Hematopoietic multipotent progenitor cell treated with erythropoietin and hydrocortisone succinate and interleukin-3 and kit ligand, for 4 days (in vitro differentiated cells): ENCODE data around the gene KPNA3.
"Not testable (repeated sequence)": the region's sequence is repeated elsewhere in the genome, so short reads cannot be mapped to it uniquely, and the experiment has no call there.

Source experiments
- DNase-seq: peaks from one replicate; pipeline ENCODE4 v3.0.0-alpha.2; 2015

The KPNA3 gene, protein sequence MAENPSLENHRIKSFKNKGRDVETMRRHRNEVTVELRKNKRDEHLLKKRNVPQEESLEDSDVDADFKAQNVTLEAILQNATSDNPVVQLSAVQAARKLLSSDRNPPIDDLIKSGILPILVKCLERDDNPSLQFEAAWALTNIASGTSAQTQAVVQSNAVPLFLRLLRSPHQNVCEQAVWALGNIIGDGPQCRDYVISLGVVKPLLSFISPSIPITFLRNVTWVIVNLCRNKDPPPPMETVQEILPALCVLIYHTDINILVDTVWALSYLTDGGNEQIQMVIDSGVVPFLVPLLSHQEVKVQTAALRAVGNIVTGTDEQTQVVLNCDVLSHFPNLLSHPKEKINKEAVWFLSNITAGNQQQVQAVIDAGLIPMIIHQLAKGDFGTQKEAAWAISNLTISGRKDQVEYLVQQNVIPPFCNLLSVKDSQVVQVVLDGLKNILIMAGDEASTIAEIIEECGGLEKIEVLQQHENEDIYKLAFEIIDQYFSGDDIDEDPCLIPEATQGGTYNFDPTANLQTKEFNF

DNA sequence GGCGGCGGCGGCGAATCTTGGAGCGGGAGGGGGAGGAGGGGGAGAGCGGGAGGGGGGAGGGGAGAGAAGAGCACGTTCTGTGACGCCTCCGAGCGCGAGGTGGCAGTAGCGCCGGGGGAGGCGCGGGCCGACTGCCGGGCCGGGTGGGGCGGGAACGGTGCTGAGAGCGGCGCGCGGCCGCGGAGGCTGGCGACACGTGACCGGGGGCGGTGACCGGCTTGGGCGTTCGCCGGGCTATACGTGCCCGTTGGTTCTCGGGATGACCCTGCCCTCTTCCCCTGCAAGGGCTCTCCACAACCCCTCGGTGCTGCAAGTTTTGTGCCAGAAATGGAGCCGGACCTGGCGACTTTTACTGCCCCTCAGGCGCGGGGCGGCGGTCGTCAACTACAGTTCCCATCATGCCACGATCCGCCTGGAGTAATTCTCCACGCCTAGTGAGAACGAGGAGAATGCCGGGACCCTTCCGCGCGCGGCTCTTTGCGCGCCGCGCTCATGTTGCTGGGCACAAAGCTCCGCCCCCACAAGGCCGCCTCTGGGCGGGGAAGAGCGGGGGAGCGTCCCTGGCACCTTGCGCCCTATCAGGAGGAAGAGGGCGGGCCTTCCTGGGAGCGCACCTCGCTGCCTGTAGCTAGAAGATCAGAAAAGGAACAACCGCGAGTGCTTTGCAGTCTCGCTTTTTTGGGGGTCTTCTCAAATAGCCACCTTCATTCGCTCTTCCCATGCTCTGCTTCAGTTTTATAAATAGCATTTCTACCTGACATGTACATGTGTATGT lies at the start of gene KPNA3:
KPNA3 (minus strand) TSS at position 133 of the 775 bp plus-strand sequence. CDS start 176 bp downstream, outside the sequence.
- DNase-seq: peak; percentile 99

GRCh38 chr13:49841964-49842363 lies 49.5 kb upstream of the KPNA3 start:
- DNase-seq: no peak

GRCh38 chr13:49840675-49841074 lies 48.2 kb upstream of the KPNA3 start:
- DNase-seq: no peak

DNA sequence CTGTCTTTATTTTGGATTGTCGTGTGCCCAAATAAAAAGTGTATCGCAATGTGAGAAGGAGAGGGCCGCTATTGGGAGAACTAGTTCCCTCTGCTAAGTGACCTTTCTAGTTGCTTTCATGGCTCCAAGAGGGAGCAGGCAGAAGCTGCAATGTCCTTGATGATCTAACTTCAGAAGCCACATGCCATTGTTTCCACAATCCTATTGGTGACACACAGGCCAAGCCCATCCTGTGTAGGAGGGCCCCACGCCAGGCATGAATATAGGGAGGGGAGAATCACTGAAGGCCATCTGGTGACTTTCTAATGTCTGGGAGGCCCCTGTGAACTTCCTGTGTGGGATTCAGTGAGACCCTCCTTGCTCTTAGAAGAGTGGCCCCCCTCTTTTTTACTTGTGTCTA lies 47.8 kb upstream of the KPNA3 start:
- peak; percentile 58 for DNase-seq

DNA sequence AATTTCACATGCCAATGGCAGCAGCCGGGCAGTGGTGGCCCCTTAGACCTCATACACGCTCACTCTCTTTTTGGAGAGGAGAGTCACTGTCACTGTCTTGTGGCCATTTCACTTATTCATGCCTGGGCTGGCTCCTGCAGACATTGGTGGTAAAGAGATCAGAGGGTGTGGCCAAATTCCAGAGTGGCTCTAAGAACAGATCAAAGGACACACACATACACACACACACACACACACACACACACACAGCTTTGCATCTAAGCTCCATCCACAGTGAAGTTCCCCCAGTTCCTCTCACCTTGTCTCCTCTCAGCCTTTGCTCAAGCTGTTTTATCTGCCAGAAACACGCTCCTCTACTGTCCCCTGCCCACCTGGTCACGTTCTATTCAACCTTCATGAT lies 46.5 kb upstream of the KPNA3 start:
- DNase-seq: peak; percentile 35

DNA sequence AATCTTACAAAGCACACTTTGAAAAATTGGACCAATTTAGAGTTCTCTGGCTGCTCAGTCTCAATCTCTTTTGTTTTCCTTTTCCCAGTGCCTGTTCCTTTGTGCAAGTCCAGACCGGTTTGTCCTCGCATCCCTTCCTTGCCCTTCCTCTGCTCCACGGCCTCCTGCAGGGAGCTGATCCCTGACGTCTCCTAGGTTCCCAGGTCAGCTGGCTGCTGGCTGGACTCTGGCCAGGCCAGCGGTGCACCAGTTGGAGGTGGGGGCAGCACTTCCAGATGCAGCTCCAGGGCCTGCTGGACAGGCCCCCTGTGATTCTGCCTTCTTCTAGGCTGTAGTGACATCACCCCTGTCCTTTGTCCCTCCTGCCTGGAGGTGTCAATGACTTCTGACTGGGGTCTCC lies 44.0 kb upstream of the KPNA3 start:
- DNase-seq: no peak

- DNase-seq: peak; percentile 66
These were observed 40.9 kb upstream of the KPNA3 start for GRCh38 chr13:49833402-49833801.

GRCh38 chr13:49831455-49831854 lies 39.0 kb upstream of the KPNA3 start:
- peak; percentile 41 for DNase-seq

GRCh38 chr13:49830721-49831120 lies 38.2 kb upstream of the KPNA3 start:
- DNase-seq: no peak

- no peak for DNase-seq
These were observed 37.2 kb upstream of the KPNA3 start for GRCh38 chr13:49829715-49830114.

GRCh38 chr13:49828453-49828852 lies 36.0 kb upstream of the KPNA3 start:
- peak; percentile 82 for DNase-seq

GRCh38 chr13:49827891-49828290 lies 35.4 kb upstream of the KPNA3 start:
- DNase-seq: no peak

GRCh38 chr13:49827336-49827735 lies 34.9 kb upstream of the KPNA3 start:
- no peak for DNase-seq

DNA sequence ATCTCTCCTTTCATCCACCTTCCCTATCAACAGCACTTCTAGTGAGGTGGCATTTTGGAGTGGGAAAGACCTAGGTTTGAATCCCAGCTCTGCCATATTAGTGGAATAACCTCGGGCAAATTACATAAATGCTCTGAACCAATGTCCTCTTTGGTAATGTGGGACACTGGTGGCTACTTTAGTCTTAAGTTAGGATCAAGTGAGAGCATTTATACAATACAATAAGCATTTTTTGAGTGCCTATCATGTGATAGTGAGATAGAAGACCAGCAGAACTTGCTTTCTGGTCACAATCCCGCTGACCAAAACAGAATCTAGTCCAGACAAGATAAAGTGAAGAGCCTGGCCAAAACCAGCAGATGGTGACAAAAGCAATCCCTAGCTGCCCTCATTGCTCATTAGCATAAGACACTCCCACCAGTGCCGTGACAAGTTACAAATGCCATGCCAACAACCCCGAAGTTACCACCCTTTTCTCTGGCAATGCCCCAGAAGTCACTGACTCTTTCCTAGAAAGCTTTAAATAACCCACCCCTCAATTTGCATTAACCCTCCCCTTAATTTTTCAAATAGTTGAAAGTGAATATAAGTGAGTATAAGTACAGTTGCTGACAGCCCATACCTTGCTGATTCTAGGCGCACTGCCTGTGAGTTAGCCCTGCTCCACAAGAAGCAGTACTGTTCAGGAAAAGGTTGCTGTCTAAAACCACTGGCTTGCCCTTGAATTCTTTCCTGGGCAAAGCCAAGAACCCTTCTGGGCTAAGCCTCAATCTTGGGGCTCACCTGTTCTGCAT lies 28.9 kb upstream of the KPNA3 start:
- DNase-seq: peak; percentile 63

- DNase-seq: no peak
These were observed 28.2 kb upstream of the KPNA3 start for GRCh38 chr13:49820591-49821215.

DNA sequence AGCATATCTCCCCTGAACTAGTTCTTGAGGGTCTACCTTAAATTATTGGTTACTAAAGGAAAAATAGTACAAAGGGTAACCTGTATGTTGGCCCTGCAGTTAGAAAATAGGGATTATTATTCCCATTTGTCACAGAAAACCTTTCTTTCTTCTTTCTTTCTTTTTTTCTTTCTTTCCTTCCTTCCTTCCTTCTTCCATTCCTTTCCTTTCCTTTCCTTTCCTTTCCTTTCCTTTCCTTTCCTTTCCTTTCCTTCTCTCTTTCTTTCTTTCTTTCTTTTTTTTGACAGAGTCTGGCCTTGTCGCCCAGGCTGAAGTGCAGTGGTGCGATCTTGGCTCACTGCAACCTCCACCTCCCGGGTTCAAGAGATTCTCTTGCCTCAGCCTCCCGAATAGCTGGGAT lies 23.6 kb upstream of the KPNA3 start:
- DNase-seq: not testable (repeated sequence)

GRCh38 chr13:49814551-49815270 lies 22.2 kb upstream of the KPNA3 start:
- DNase-seq: no peak

- DNase-seq: no peak
These were observed 20.3 kb upstream of the KPNA3 start for GRCh38 chr13:49812812-49813211.

GRCh38 chr13:49811527-49811908 lies 19.0 kb upstream of the KPNA3 start:
- DNase-seq: no peak

DNA sequence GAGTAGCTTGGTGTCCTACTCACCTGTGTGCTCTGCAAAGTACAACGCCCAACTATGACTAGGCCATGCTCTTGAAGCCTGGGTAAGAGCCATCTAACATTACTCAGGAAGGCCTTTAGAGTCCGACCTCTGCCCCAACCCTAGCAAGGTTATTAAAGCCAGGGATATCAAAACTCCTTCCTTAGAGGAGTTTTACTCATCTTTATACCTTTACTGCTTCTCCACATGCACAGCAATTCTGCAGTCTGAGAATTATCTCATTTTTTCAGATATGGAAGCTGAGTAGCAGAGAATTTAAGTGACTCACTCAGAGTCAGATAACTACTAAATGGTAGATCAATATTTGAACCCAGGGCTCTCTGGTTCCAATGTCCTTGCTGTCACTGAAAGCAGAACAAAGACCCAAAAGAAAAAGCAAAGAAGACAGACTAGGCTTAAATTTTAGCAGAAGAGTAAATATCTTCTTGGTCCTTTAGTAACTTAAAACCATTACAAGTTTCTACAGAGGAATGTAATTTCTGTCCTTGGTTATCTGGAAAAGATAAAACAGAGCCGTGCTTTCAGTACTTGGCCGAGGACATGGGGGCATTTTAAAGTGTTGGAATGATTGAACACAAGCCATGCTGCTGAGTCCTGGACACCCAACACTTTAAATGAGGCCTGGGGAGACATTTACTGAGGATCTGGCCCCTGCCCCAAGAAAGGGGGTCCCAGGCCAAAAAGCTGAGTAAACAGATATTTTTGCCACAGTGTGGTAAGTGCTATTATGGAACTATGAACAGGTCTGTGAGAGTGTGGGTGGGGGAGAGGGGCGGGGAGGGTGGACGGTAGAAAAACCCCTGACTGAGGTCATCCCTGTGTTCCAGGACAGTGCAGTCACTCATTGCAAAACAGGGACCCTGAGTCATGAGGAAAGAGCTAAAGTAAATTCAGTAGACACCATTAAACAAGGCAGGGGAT lies 18.4 kb upstream of the KPNA3 start:
- DNase-seq: no peak

GRCh38 chr13:49807681-49808080 lies 15.2 kb upstream of the KPNA3 start:
- no peak for DNase-seq
